Panc1 (cell line): ENCODE measurements around the gene KCNJ1. TPM values are rescaled to one million over a fixed set of nuclear protein-coding genes. Genes with fewer than 3 reads are reported as not detected.

Experiments
- ATAC-seq: fragments of 200-7000 bp; cut with Tn5 transposase; 2 replicates; pipeline ENCODE4 v1.9.1; 2020; ENCODE audit warnings: mild to moderate bottlenecking, moderate library complexity
- BruUV-seq: library from RNA; stranded (reverse); fragments of 400-500 nt; replicated peaks from 2 replicates; lab custom pipeline; 2021; lab: Mats Ljungman, UMichigan
- CTCF ChIA-PET: fragments of 300-600 bp; sonication (Branson Sonifier 250); formaldehyde crosslinking; loops from one replicate; lab custom pipeline; 2022; ENCODE audit warnings: antibody characterized with exemption; lab: Charles Lee
- POLR2A ChIA-PET: fragments of 300-600 bp; sonication (Branson Sonifier 250); formaldehyde crosslinking; loops from one replicate; lab custom pipeline; 2022; ENCODE audit warnings: antibody characterized with exemption; lab: Charles Lee
- DNase-seq: peaks from one replicate; pipeline ENCODE4 v3.0.0-alpha.2; 2010; ENCODE audit warnings: low read depth, low spot score
- H3K27ac ChIP-seq: 2 replicates; pipeline ENCODE4 v1.5.1; 2011; ENCODE audit warnings: mild to moderate bottlenecking, low read length, inconsistent platforms
- H3K27me3 ChIP-seq: fragments of 200-500 bp; sonication (Bioruptor generic); 2 replicates; pipeline ENCODE4 v1.6.0; 2014; ENCODE audit warnings: low read length, inconsistent platforms; ENCODE audit not compliant: control insufficient read depth, insufficient read depth
- H3K36me3 ChIP-seq: fragments of 200-500 bp; sonication (Bioruptor generic); 2 replicates; pipeline ENCODE4 v1.5.1; 2014; ENCODE audit warnings: inconsistent platforms, mild to moderate bottlenecking, low read length, moderate library complexity; ENCODE audit not compliant: control insufficient read depth, insufficient read depth
- H3K4me1 ChIP-seq: 2 replicates; pipeline ENCODE4 v1.5.1; 2011; ENCODE audit warnings: inconsistent platforms, mild to moderate bottlenecking, low read length, moderate library complexity; ENCODE audit not compliant: control insufficient read depth, insufficient read depth
- H3K4me3 ChIP-seq, 2 experiments: 2 replicates each; pipeline ENCODE4 v1.5.1; 2011 to 2012; ENCODE audit warnings: low read depth in 2 of 2, low read length in 2 of 2, mild to moderate bottlenecking in 2 of 2, inconsistent platforms in 1 of 2, moderate library complexity in 1 of 2
- H3K9me3 ChIP-seq: fragments of 200-500 bp; sonication (Bioruptor generic); 2 replicates; pipeline ENCODE4 v1.5.1; 2014; ENCODE audit warnings: low read depth, mild to moderate bottlenecking, inconsistent platforms, low read length, moderate library complexity; ENCODE audit not compliant: control insufficient read depth, insufficient read depth
- POLR2AphosphoS5 ChIP-seq: IDR thresholded peaks from 2 replicates; pipeline ENCODE4 v1.6.1; 2012; ENCODE audit warnings: mild to moderate bottlenecking, low read depth, low read length, moderate library complexity
- SIN3A ChIP-seq: IDR thresholded peaks from 2 replicates; pipeline ENCODE4 v1.6.1; 2012; ENCODE audit warnings: low read depth, mild to moderate bottlenecking, low read length, moderate library complexity, borderline replicate concordance; ENCODE audit not compliant: insufficient read depth
- TCF7L2 ChIP-seq: IDR thresholded peaks from 2 replicates; pipeline ENCODE4 v1.6.1; 2011; ENCODE audit warnings: mild to moderate bottlenecking, low read depth, low read length, inconsistent platforms
- in situ Hi-C: cut with HindIII; loops from 2 replicates; pipeline ENCODE4 v1.10.0; 2016; ENCODE audit warnings: low sequenced_read_pairs, low pct_unique_long_range_greater_than_20kb
- intact Hi-C: fragments of 100-400 bp; cut with micrococcal nuclease; formaldehyde crosslinking; loops from one replicate; pipeline ENCODE4 v1.10.0; 2022; ENCODE audit not compliant: unreplicated experiment
- total RNA-seq: library from RNA; stranded (reverse); gene quantifications from one replicate; pipeline ENCODE4 v1.2.1, GENCODE V29; 2021; ENCODE audit not compliant: unreplicated experiment
- TF ChIP-seq, protein P1 (sequence below), 2 experiments: IDR thresholded peaks; 2 replicates each; pipeline ENCODE4 v1.6.1; 2011 to 2012; ENCODE audit warnings: low read depth in 2 of 2, control low read depth in 1 of 2, low read length in 1 of 2, mild to moderate bottlenecking in 1 of 2, moderate library complexity in 1 of 2; ENCODE audit not compliant: insufficient read depth in 1 of 2
- TF ChIP-seq, protein P2 (sequence below): fragments of 450-650 bp; IDR thresholded peaks from 2 replicates; pipeline ENCODE4 v1.5.1; 2017; ENCODE audit warnings: mild to moderate bottlenecking

KCNJ1 gene
- total RNA-seq, 1 experiment from 2014 or later = not detected

DNA sequence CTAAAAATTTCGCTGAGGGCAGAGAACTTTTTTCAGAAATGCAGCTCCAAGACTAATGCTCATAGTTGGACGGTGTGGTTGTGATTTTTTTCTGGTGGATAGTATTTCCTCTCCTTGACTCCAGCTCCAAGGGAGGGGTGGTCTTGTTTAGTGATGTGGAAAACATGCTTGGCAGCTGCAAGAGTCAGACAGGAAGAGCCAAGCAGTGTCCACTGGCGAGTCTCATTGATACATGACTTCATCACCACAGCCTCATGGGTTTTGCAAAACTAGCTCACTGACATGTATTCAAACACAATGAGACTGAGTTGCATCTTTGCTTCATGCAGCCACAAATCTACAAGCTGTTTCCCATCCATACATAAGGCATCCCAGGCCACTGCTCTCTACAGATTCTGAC, 7.3 kb upstream of the KCNJ1 start:
- CTCF ChIA-PET = no interaction called here
- Histone ChIP-seq H3K27me3 (peaks cover 13% of the 10 kb centered on the region), H3K36me3 (no peaks in the 10 kb centered on the region), H3K4me1 (no peaks in the 10 kb centered on the region), H3K27ac (no peak overlapping the region), H3K4me3 (no peak overlapping the region), H3K9me3 (no peaks in the 10 kb centered on the region)
- intact Hi-C loops (no loop called here), in situ Hi-C loops (no loop called here)
- POLR2A ChIA-PET = no interaction called here
- BruUV-seq = no TSS peak
- DNase-seq = no peak
- TF ChIP-seq, protein P1, sequence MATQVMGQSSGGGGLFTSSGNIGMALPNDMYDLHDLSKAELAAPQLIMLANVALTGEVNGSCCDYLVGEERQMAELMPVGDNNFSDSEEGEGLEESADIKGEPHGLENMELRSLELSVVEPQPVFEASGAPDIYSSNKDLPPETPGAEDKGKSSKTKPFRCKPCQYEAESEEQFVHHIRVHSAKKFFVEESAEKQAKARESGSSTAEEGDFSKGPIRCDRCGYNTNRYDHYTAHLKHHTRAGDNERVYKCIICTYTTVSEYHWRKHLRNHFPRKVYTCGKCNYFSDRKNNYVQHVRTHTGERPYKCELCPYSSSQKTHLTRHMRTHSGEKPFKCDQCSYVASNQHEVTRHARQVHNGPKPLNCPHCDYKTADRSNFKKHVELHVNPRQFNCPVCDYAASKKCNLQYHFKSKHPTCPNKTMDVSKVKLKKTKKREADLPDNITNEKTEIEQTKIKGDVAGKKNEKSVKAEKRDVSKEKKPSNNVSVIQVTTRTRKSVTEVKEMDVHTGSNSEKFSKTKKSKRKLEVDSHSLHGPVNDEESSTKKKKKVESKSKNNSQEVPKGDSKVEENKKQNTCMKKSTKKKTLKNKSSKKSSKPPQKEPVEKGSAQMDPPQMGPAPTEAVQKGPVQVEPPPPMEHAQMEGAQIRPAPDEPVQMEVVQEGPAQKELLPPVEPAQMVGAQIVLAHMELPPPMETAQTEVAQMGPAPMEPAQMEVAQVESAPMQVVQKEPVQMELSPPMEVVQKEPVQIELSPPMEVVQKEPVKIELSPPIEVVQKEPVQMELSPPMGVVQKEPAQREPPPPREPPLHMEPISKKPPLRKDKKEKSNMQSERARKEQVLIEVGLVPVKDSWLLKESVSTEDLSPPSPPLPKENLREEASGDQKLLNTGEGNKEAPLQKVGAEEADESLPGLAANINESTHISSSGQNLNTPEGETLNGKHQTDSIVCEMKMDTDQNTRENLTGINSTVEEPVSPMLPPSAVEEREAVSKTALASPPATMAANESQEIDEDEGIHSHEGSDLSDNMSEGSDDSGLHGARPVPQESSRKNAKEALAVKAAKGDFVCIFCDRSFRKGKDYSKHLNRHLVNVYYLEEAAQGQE (IDR thresholded peaks at IDR 0.05; ENCODE audit: insufficient read depth in 1 of 2, low read depth in 2 of 2, low read length in 1 of 2) = no peak
- no peak for TF ChIP-seq POLR2AphosphoS5
- TF ChIP-seq, protein P2, sequence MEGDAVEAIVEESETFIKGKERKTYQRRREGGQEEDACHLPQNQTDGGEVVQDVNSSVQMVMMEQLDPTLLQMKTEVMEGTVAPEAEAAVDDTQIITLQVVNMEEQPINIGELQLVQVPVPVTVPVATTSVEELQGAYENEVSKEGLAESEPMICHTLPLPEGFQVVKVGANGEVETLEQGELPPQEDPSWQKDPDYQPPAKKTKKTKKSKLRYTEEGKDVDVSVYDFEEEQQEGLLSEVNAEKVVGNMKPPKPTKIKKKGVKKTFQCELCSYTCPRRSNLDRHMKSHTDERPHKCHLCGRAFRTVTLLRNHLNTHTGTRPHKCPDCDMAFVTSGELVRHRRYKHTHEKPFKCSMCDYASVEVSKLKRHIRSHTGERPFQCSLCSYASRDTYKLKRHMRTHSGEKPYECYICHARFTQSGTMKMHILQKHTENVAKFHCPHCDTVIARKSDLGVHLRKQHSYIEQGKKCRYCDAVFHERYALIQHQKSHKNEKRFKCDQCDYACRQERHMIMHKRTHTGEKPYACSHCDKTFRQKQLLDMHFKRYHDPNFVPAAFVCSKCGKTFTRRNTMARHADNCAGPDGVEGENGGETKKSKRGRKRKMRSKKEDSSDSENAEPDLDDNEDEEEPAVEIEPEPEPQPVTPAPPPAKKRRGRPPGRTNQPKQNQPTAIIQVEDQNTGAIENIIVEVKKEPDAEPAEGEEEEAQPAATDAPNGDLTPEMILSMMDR = no peak
- no peak for TF ChIP-seq TCF7L2
- TF ChIP-seq SIN3A = no peak
- no peak for ATAC-seq

DNA sequence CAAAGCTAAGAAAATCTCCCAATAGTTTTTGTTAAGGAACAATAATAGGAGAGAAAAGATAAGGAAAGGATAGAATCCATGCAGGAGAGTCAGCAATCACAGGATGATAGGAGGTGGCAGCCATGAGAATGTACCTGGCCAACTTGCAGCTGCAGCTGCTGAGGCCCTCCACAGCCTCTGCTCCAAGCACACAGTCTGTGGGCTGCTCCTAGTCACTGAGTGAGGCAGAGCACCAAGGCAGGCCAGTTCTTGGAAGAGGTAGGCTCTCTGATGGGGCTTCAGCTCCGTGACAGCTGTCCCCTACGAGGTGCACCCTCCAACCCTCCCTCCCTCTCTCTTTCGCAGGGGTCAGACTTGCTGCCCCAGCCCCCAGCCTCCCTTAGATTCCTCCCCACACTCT, 5.5 kb upstream of the KCNJ1 start:
- peaks cover 13% of the 10 kb centered on the region for H3K27me3 ChIP-seq
- BruUV-seq = no TSS peak
- ATAC-seq = no peak
- DNase-seq = no peak
- in situ Hi-C loops (no loop called here), intact Hi-C loops (no loop called here)
- no peak overlapping the region for H3K4me3 ChIP-seq
- ChIA-PET POLR2A (no interaction called here), CTCF (no interaction called here)
- TF ChIP-seq TCF7L2 (no peak), POLR2AphosphoS5 (no peak), SIN3A (no peak)
- TF ChIP-seq, protein P1 (IDR thresholded peaks at IDR 0.05; ENCODE audit: insufficient read depth in 1 of 2, low read depth in 2 of 2, low read length in 1 of 2) = no peak
- TF ChIP-seq, protein P2 = no peak
- no peak overlapping the region for H3K27ac ChIP-seq
- no peaks in the 10 kb centered on the region for H3K9me3 ChIP-seq
- H3K36me3 ChIP-seq = no peaks in the 10 kb centered on the region
- no peaks in the 10 kb centered on the region for H3K4me1 ChIP-seq
